WERI-Rb-1 (cell line): Measurements from ENCODE around the gene CST8.
A peak's percentile ranks its signal among the peaks of the same experiment; 100 is the strongest.

Experiments
- DNase-seq: peaks from one replicate; pipeline ENCODE4 v3.0.0-alpha.2; 2020
- H3K27ac ChIP-seq: fragments of 250-450 bp; sonication (Bioruptor Pico); 2 replicates; pipeline ENCODE4 v1.5.1; 2020; ENCODE audit warnings: mild to moderate bottlenecking, moderate library complexity
- H3K27me3 ChIP-seq: fragments of 250-450 bp; sonication (Bioruptor Pico); 2 replicates; pipeline ENCODE4 v1.5.1; 2021; ENCODE audit warnings: mild to moderate bottlenecking, low read depth, moderate library complexity; ENCODE audit not compliant: insufficient read depth, severe bottlenecking
- H3K36me3 ChIP-seq: fragments of 250-450 bp; sonication (Bioruptor Pico); 2 replicates; pipeline ENCODE4 v1.5.1; 2020; ENCODE audit warnings: mild to moderate bottlenecking, moderate library complexity
- H3K4me3 ChIP-seq: 2 replicates; pipeline ENCODE4 v1.5.1; 2011; ENCODE audit warnings: low read depth, mild to moderate bottlenecking, control low read depth, low read length
- H3K9me3 ChIP-seq: fragments of 250-450 bp; sonication (Bioruptor Pico); 2 replicates; pipeline ENCODE4 v1.5.1; 2021; ENCODE audit warnings: mild to moderate bottlenecking, moderate library complexity; ENCODE audit not compliant: severe bottlenecking
- TF ChIP-seq, protein P1 (sequence below): IDR thresholded peaks from 2 replicates; pipeline ENCODE4 v1.5.1; 2011; ENCODE audit warnings: low read depth, mild to moderate bottlenecking, control low read depth, inconsistent platforms, low read length

CST8 gene

DNA sequence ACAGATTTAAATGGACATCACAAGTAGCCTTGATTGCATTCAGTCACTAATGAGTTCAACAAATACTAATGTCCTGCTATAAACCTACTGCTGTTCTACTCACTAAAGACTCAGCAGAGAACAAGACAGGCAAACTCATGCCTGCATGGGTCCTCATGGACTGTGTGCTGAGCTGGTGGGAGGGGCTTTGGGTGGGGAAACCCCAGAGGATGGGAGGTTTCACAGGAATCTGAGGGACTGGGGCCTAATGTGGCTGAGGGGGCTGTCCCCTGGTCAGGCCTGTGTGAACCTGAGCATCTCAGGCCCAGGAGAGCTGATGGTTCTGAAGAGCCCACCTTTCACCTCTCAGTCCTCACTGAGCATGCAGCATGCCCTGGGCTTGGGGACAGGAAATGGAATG, 1.4 kb downstream of the CST8 start:
- TF ChIP-seq, protein P1, sequence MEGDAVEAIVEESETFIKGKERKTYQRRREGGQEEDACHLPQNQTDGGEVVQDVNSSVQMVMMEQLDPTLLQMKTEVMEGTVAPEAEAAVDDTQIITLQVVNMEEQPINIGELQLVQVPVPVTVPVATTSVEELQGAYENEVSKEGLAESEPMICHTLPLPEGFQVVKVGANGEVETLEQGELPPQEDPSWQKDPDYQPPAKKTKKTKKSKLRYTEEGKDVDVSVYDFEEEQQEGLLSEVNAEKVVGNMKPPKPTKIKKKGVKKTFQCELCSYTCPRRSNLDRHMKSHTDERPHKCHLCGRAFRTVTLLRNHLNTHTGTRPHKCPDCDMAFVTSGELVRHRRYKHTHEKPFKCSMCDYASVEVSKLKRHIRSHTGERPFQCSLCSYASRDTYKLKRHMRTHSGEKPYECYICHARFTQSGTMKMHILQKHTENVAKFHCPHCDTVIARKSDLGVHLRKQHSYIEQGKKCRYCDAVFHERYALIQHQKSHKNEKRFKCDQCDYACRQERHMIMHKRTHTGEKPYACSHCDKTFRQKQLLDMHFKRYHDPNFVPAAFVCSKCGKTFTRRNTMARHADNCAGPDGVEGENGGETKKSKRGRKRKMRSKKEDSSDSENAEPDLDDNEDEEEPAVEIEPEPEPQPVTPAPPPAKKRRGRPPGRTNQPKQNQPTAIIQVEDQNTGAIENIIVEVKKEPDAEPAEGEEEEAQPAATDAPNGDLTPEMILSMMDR, result no peak
- H3K36me3 ChIP-seq, result no peaks in the 10 kb centered on the region
- no peak overlapping the region for H3K27ac ChIP-seq
- H3K9me3 ChIP-seq, result no peaks in the 10 kb centered on the region
- peak; percentile 46 for DNase-seq
- H3K4me3 ChIP-seq, result no peak overlapping the region
- H3K27me3 ChIP-seq, result no peaks in the 10 kb centered on the region

DNA sequence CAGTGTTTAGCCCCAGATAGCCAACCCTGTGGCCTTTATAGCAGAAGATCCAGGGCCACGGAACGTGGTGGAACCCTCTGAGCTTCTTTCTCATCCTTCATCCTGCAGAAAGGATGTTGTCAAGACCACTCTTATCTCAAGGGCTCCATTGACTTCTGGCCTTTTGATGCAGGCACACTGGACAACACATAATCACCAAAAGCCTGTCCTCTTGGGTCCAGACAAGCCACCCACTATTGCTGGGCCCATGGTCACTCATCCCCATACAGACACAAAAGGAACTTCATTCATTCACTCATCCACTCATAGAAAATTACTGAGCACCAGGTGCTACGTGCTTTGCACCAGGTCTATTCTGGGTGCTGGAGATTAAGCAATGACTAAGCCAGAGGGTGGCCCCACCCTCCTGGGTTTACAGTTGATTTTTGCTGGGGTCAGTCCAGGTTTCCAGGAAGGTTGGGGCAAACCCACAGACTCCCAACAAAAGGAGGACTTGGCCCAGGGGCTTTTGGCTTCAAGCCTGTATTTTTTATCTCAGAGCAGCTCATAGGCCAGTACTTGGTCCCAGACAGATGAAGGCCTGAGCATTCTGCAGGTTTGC, 2.4 kb downstream of the CST8 start:
- Histone ChIP-seq H3K27me3 (no peaks in the 10 kb centered on the region), H3K27ac (no peak overlapping the region), H3K9me3 (no peaks in the 10 kb centered on the region), H3K4me3 (no peak overlapping the region), H3K36me3 (no peaks in the 10 kb centered on the region)
- TF ChIP-seq, protein P1, result no peak
- peak; percentile 49 for DNase-seq

DNA sequence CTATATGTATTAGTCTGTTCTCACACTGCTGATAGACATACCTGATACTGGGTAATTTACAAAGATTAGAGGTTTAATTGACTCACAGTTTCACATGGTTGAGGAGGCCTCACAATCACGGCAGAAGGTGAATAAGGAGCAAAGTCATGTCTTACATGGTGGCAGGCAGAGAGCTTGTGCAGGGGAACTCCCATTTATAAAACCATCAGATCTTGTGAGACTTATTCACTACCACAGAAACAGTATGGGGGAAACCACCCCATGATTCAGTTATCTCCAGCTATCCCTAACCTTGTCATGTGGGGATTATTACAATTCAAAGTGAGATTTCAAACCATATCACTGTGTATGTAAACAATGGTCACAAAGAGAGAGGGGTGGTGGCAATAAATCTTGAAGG, 6.6 kb downstream of the CST8 start:
- no peak overlapping the region for H3K27ac ChIP-seq
- H3K27me3 ChIP-seq, result no peaks in the 10 kb centered on the region
- TF ChIP-seq, protein P1, result no peak
- DNase-seq, result no peak
- H3K9me3 ChIP-seq, result no peaks in the 10 kb centered on the region
- no peaks in the 10 kb centered on the region for H3K36me3 ChIP-seq
- H3K4me3 ChIP-seq, result no peak overlapping the region

DNA sequence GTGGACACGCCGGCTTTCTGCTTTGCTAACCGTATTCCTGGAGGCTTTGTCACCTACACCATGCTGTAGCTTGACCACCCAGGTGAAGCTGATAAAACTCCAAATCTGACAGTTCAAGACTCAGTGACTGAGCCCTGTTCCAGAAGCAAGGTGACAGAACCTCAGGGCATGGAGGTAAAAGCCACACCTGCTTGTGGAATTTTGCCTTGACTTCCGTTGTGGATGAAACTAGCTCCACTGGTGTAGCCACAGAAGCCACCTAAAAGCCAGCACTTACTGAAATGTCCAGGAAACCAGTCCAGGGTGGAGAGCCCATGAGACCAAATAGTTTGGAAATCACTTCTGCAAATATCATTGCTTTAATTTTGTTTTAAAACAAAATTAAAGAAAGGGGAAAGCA, 11.0 kb downstream of the CST8 start:
- no peak overlapping the region for H3K27ac ChIP-seq
- no peaks in the 10 kb centered on the region for H3K9me3 ChIP-seq
- no peaks in the 10 kb centered on the region for H3K36me3 ChIP-seq
- TF ChIP-seq, protein P1, result no peak
- DNase-seq, result no peak
- H3K27me3 ChIP-seq, result no peaks in the 10 kb centered on the region
- no peak overlapping the region for H3K4me3 ChIP-seq

DNA sequence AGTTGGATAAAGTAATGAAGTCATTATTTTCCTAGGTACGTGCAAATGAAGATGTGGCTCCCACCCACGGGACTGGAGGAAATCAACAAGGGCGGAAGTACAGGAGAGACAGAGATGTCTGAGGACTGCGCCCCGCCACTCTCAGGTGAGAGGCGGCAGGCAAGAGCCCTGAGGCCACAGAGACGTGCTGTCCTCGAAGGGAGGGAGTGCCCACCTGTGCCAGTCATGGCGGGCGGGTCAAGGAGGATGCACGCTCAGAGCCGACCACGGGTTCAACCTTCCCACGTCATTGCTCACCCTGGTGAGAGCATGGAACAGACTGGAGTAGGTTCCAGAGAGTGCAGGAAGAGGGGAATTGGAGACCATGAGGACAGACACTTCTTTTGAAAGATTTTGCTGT, 12.7 kb downstream of the CST8 start:
- H3K9me3 ChIP-seq, result no peaks in the 10 kb centered on the region
- H3K27ac ChIP-seq, result no peak overlapping the region
- no peak overlapping the region for H3K4me3 ChIP-seq
- DNase-seq, result no peak
- peaks cover 7% of the 10 kb centered on the region for H3K27me3 ChIP-seq
- TF ChIP-seq, protein P1, result no peak
- H3K36me3 ChIP-seq, result no peaks in the 10 kb centered on the region

DNA sequence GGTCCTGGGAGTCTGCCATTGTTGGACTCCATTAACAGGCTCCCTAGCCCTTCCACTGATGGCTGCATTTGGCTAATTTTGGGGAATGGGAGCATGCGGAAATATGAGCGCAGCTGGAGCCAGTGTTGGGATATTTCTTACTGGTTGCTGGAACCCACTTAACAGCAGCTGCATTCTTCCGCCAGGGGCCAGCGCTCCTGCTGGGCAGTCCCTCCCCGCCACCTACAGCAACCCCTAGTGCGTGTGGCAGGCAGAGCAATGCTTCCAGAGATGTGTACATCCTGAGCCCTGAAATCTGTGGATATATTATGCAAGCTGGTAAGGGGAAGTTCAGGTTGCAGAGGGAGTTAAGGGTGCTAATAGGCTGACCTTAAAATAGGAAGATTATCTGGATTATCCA, 16.4 kb downstream of the CST8 start:
- Histone ChIP-seq H3K9me3 (no peaks in the 10 kb centered on the region), H3K4me3 (no peak overlapping the region), H3K27me3 (peaks cover 28% of the 10 kb centered on the region), H3K36me3 (no peaks in the 10 kb centered on the region), H3K27ac (no peak overlapping the region)
- TF ChIP-seq, protein P1, result peak; percentile 72
- DNase-seq, result peak; percentile 84
